H9 (cell line): ENCODE measurements around the gene HLA-F. TPM values are rescaled to one million over a fixed set of nuclear protein-coding genes. Genes with fewer than 3 reads are reported as not detected.

Source experiments
- DNase-seq: peaks from one replicate; pipeline ENCODE4 v3.0.0-alpha.2; 2017
- H2AFZ ChIP-seq: one replicate; pipeline ENCODE4 v1.6.1; 2013; ENCODE audit warnings: mild to moderate bottlenecking, low read length, control low read depth, moderate library complexity
- H2AK5ac ChIP-seq: 2 replicates; pipeline ENCODE4 v1.6.1; 2013; ENCODE audit warnings: low read length, control low read depth, mixed read lengths; ENCODE audit not compliant: insufficient read length
- H2BK120ac ChIP-seq: one replicate; pipeline ENCODE4 v1.6.1; 2013; ENCODE audit warnings: low read depth, mild to moderate bottlenecking, low read length, control low read depth, inconsistent platforms; ENCODE audit not compliant: poor library complexity, severe bottlenecking
- H2BK12ac ChIP-seq: 2 replicates; pipeline ENCODE4 v1.6.1; 2013; ENCODE audit warnings: low read length, control low read depth, mixed read lengths, low read depth; ENCODE audit not compliant: insufficient read length
- H2BK15ac ChIP-seq: 2 replicates; pipeline ENCODE4 v1.6.1; 2013; ENCODE audit warnings: low read depth, low read length, control low read depth
- H2BK20ac ChIP-seq: one replicate; pipeline ENCODE4 v1.6.1; 2013; ENCODE audit warnings: low read depth, mild to moderate bottlenecking, low read length, control low read depth, inconsistent platforms; ENCODE audit not compliant: poor library complexity, severe bottlenecking
- H2BK5ac ChIP-seq: 2 replicates; pipeline ENCODE4 v1.6.1; 2013; ENCODE audit warnings: low read length, control low read depth, mixed read lengths; ENCODE audit not compliant: insufficient read length
- H3K14ac ChIP-seq: 2 replicates; pipeline ENCODE4 v1.6.1; 2013; ENCODE audit warnings: low read length, control low read depth; ENCODE audit not compliant: insufficient read depth
- H3K18ac ChIP-seq: 2 replicates; pipeline ENCODE4 v1.6.1; 2013; ENCODE audit warnings: low read depth, mild to moderate bottlenecking, mixed read lengths, low read length, control low read depth; ENCODE audit not compliant: insufficient read length
- H3K23ac ChIP-seq: 2 replicates; pipeline ENCODE4 v1.6.1; 2013; ENCODE audit warnings: low read length, control low read depth, mixed read lengths, low read depth; ENCODE audit not compliant: insufficient read length
- H3K23me2 ChIP-seq: 2 replicates; pipeline ENCODE4 v1.6.1; 2013; ENCODE audit warnings: low read depth, mild to moderate bottlenecking, mixed read lengths, low read length, control low read depth; ENCODE audit not compliant: insufficient read length, poor library complexity, severe bottlenecking
- H3K27ac ChIP-seq: 2 replicates; pipeline ENCODE4 v1.5.1; 2013; ENCODE audit warnings: low read length, control low read depth, mixed read lengths, low read depth; ENCODE audit not compliant: insufficient read length
- H3K27me3 ChIP-seq: 2 replicates; pipeline ENCODE4 v1.6.1; 2013; ENCODE audit warnings: low read length, control low read depth, inconsistent platforms; ENCODE audit not compliant: insufficient read depth
- H3K4ac ChIP-seq: 2 replicates; pipeline ENCODE4 v1.6.1; 2013; ENCODE audit warnings: low read depth, mild to moderate bottlenecking, control low read depth, inconsistent platforms, low read length, moderate library complexity
- H3K4me1 ChIP-seq: 2 replicates; pipeline ENCODE4 v1.6.1; 2013; ENCODE audit warnings: low read length, control low read depth, inconsistent platforms; ENCODE audit not compliant: insufficient read depth
- H3K4me2 ChIP-seq: 2 replicates; pipeline ENCODE4 v1.6.1; 2013; ENCODE audit warnings: low read length, control low read depth, mixed read lengths; ENCODE audit not compliant: insufficient read length, insufficient read depth
- H3K56ac ChIP-seq: 2 replicates; pipeline ENCODE4 v1.6.1; 2013; ENCODE audit warnings: low read depth, mild to moderate bottlenecking, mixed read lengths, low read length, control low read depth; ENCODE audit not compliant: insufficient read length
- H3K79me1 ChIP-seq: 2 replicates; pipeline ENCODE4 v1.6.1; 2013; ENCODE audit warnings: low read depth, mild to moderate bottlenecking, moderate library complexity, low read length, control low read depth, inconsistent platforms; ENCODE audit not compliant: insufficient read depth, poor library complexity, severe bottlenecking
- H3K79me2 ChIP-seq: 2 replicates; pipeline ENCODE4 v1.6.1; 2013; ENCODE audit warnings: low read length, control low read depth, inconsistent platforms; ENCODE audit not compliant: insufficient read depth
- H3K9ac ChIP-seq: 2 replicates; pipeline ENCODE4 v1.6.1; 2013; ENCODE audit warnings: low read length, control low read depth, mixed read lengths; ENCODE audit not compliant: insufficient read length; ENCODE audit errors: extremely low read depth
- H3K9me3 ChIP-seq: one replicate; pipeline ENCODE4 v1.6.1; 2013; ENCODE audit warnings: low read depth, low read length, inconsistent platforms; ENCODE audit not compliant: control insufficient read depth
- H3T11ph ChIP-seq: one replicate; pipeline ENCODE4 v1.6.1; 2013; ENCODE audit warnings: mild to moderate bottlenecking, low read length, control low read depth, inconsistent platforms
- H4K20me1 ChIP-seq: one replicate; pipeline ENCODE4 v1.6.1; 2013; ENCODE audit not compliant: control insufficient read depth, insufficient read length, insufficient read depth
- H4K5ac ChIP-seq: 2 replicates; pipeline ENCODE4 v1.6.1; 2013; ENCODE audit warnings: low read depth, mild to moderate bottlenecking, mixed read lengths, low read length, control low read depth; ENCODE audit not compliant: insufficient read length
- H4K8ac ChIP-seq: replicated peaks from 2 replicates; pipeline ENCODE4 v1.6.1; 2013; ENCODE audit warnings: low read length, control low read depth, mixed read lengths, low read depth; ENCODE audit not compliant: insufficient read length
- H4K91ac ChIP-seq: 2 replicates; pipeline ENCODE4 v1.6.1; 2013; ENCODE audit warnings: low read depth, mild to moderate bottlenecking, moderate library complexity, mixed read lengths, low read length, control low read depth; ENCODE audit not compliant: insufficient read length
- H3K27ac Mint-ChIP-seq, 3 experiments: 2 replicates in 2 of 3; 3 replicates in 1 of 3; pipeline ENCODE4 v1.8.0; 2020 to 2021; ENCODE audit warnings: mixed read lengths in 3 of 3, mild to moderate bottlenecking in 1 of 3, moderate library complexity in 1 of 3
- H3K27me3 Mint-ChIP-seq: 2 replicates; pipeline ENCODE4 v1.8.0; 2021; ENCODE audit warnings: low read depth, mild to moderate bottlenecking, moderate library complexity, mixed read lengths
- H3K36me3 Mint-ChIP-seq, 3 experiments: 2 replicates in 2 of 3; 3 replicates in 1 of 3; pipeline ENCODE4 v1.8.0; 2020 to 2021; ENCODE audit warnings: low read depth in 3 of 3, mixed read lengths in 3 of 3; ENCODE audit not compliant: insufficient read depth in 1 of 3
- H3K4me1 Mint-ChIP-seq, 2 experiments: 2 replicates each; pipeline ENCODE4 v1.8.0; 2020; ENCODE audit warnings: mixed read lengths in 2 of 2
- H3K4me3 Mint-ChIP-seq, 2 experiments: 2 replicates in 1 of 2; 3 replicates in 1 of 2; pipeline ENCODE4 v1.8.0; 2020 to 2021; ENCODE audit warnings: mild to moderate bottlenecking in 2 of 2, mixed read lengths in 2 of 2, moderate library complexity in 1 of 2
- H3K9me3 Mint-ChIP-seq, 2 experiments: 2 replicates in 1 of 2; 3 replicates in 1 of 2; pipeline ENCODE4 v1.8.0; 2020; ENCODE audit warnings: mild to moderate bottlenecking in 2 of 2, mixed read lengths in 2 of 2, moderate library complexity in 1 of 2
- WGBS: extraction: QIAGEN DNeasy Blood & Tissue Kit; methylation state at CpG from one replicate; pipeline ENCODE4 v1.1.7; 2013; ENCODE audit warnings: missing lambda C conversion rate, low lambda C conversion rate, mixed read lengths; ENCODE audit not compliant: insufficient read length; ENCODE audit errors: extremely low coverage; 5-methylcytosine and 5-hydroxymethylcytosine counted together
- long read RNA-seq: library from polyadenylated mRNA; unstranded; transcript quantifications from one replicate; pipeline ENCODE4 v2.0.0, GENCODE V29; 2020
- total RNA-seq: library from RNA; stranded (reverse); gene quantifications from 2 replicates; pipeline ENCODE4 v1.2.1, GENCODE V29; 2021
- TF ChIP-seq, protein P1 (sequence below): fragments of 200-600 bp; sonication (generic); conservative IDR thresholded peaks from 3 replicates; pipeline ENCODE4 v1.8.0; 2021; ENCODE audit warnings: antibody characterized with exemption, mild to moderate bottlenecking

The HLA-F gene
- 7.0 and 7.4 TPM in 2 replicates for total RNA-seq
- long read RNA-seq, transcript HLA-F-217 (7 exons, 1,283 nt) = major isoform, 10 of 13 reads
- long read RNA-seq, partial matches to known transcripts = 1 of 13 reads
- long read RNA-seq, other reads (novel, unspliced or antisense) = 1 of 13 reads

DNA sequence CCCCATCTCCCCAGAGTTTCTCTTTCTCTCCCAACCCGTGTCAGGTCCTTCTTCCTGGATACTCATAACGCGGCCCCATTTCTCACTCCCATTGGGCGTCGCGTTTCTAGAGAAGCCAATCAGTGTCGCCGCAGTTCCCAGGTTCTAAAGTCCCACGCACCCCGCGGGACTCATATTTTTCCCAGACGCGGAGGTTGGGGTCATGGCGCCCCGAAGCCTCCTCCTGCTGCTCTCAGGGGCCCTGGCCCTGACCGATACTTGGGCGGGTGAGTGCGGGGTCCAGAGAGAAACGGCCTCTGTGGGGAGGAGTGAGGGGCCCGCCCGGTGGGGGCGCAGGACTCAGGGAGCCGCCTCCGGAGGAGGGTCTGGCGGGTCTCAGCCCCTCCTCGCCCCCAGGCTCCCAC is at the start of gene HLA-F:
Gene HLA-F (plus strand): TSS at position 173 of the 404 bp plus-strand sequence. CDS start 30 bp downstream, at position 203.
- Histone ChIP-seq H3K56ac (no peak within 1 kb of the TSS), H3K79me1 (no peaks in the 10 kb centered on the region), H3K23ac (no peak within 1 kb of the TSS), H2BK15ac (no peak within 1 kb of the TSS), H4K20me1 (no peaks in the 10 kb centered on the region), H3K27me3 (peaks cover 9% of the 10 kb centered on the region; the same call in 1 of the 2 replicates), H4K5ac (no peak within 1 kb of the TSS), H2BK12ac (no peak within 1 kb of the TSS), H3K23me2 (peaks cover 4% of the 10 kb centered on the region), H3K4me2 (peak within 1 kb of the TSS; percentile 67), H4K91ac (no peak within 1 kb of the TSS), H3K4ac (no peak within 1 kb of the TSS), H3K4me1 (no peaks in the 10 kb centered on the region; the same call in 1 of the 2 replicates), H2AFZ (no peak within 1 kb of the TSS), H3K18ac (no peak within 1 kb of the TSS), H3K9me3 (no peaks in the 10 kb centered on the region), H2BK20ac (no peak within 1 kb of the TSS), H3K9ac (no peak within 1 kb of the TSS), H3K79me2 (no peaks in the 10 kb centered on the region), H2BK120ac (no peak within 1 kb of the TSS), H2AK5ac (no peak within 1 kb of the TSS), H2BK5ac (no peak within 1 kb of the TSS), H3K14ac (no peak within 1 kb of the TSS), H4K8ac (no peak within 1 kb of the TSS), H3T11ph (no peak within 1 kb of the TSS), H3K27ac (no peak within 1 kb of the TSS)
- peaks cover 0 to 3% (median 2%) of the 10 kb centered on the region in 3 experiments; a peak in 3 of 7 replicates for H3K36me3 Mint-ChIP-seq
- H3K27me3 Mint-ChIP-seq = peaks cover 58% of the 10 kb centered on the region
- H3K9me3 Mint-ChIP-seq = no peaks in the 10 kb centered on the region
- peaks cover 6 to 10% of the 10 kb centered on the region in 2 experiments for H3K4me1 Mint-ChIP-seq
- TF ChIP-seq, protein P1, sequence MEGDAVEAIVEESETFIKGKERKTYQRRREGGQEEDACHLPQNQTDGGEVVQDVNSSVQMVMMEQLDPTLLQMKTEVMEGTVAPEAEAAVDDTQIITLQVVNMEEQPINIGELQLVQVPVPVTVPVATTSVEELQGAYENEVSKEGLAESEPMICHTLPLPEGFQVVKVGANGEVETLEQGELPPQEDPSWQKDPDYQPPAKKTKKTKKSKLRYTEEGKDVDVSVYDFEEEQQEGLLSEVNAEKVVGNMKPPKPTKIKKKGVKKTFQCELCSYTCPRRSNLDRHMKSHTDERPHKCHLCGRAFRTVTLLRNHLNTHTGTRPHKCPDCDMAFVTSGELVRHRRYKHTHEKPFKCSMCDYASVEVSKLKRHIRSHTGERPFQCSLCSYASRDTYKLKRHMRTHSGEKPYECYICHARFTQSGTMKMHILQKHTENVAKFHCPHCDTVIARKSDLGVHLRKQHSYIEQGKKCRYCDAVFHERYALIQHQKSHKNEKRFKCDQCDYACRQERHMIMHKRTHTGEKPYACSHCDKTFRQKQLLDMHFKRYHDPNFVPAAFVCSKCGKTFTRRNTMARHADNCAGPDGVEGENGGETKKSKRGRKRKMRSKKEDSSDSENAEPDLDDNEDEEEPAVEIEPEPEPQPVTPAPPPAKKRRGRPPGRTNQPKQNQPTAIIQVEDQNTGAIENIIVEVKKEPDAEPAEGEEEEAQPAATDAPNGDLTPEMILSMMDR = peak; percentile 24; the same call in 2 of the 3 replicates
- WGBS = no CpG with 5 or more reads among the region's 26 CpGs
- H3K4me3 Mint-ChIP-seq = peak within 1 kb of the TSS; percentile 73 to 86
- H3K27ac Mint-ChIP-seq = no peak within 1 kb of the TSS; a peak in 1 of 7 replicates
- peak; percentile 81 for DNase-seq
